CD4-positive, alpha-beta T cell treated with Interleukin-1 beta for 1 hour (primary cell): ENCODE measurements around the gene LMTK3.
A peak's percentile ranks its signal among the peaks of the same experiment; 100 is the strongest.

Source experiments
- DNase-seq, 2 donors: peaks; one replicate each; pipeline ENCODE4 v3.0.0-alpha.2; 2020 to 2022

The LMTK3 gene

DNA sequence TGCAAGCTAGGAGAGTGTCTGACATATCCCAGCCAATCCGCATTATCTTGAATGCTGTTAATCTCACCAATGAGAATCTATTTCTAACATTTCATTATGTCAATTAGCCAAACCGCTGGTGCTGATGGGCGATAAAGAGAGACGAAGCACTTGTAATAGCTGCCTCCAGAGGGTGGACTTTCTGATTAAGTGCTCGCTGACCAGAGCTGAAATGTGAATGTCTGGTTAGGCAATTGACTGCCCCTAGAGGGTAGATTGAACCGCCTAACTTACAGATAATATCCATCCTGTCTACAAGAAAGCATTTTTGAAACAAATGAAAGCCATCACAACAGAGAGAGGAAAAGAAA lies 66.4 kb downstream of the LMTK3 start:
- peak in 1 of 2 donors; percentile 10 for DNase-seq

- DNase-seq = no peak
Observed at GRCh38 chr19:48444936-48445200, 66.8 kb downstream of the LMTK3 start.

DNA sequence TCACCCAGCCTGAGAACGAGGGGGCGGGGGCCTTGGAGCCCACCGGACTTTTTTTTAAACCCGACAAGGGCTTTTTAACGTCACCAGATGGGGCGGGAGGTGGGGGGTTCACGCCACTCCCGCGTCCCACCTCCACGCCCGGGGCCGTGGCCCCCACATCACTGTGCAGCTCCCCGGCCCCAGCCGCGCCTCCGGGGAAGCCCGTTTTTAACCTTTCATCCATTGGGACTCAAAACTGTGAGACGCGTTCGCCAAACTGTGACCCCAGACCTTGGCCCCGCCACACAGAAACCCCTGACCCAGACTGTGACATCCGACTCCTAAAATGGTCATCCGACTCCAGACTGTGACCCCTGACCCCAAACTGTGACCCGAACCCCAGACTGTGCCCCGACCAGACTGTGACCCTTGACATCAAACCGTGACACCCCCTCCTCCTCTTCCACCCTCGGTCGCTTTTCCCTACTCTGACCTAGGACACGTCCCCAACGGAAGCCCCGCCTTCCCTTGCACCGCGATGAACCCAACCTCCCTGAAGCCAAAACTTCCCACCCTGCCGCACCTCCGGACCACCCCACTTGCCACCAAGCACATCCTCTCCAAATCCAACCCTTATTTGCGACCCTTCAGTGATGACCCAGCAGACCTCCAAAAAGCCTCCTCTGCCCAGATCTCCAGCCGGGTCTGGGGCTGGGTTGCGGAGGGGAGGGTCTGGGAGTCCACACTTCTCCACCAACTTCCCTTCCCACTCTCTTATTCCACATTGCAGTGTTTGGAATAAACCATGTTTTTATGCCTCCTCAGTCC lies 67.3 kb downstream of the LMTK3 start:
- DNase-seq = peak in 1 of 2 donors; percentile 13

DNA sequence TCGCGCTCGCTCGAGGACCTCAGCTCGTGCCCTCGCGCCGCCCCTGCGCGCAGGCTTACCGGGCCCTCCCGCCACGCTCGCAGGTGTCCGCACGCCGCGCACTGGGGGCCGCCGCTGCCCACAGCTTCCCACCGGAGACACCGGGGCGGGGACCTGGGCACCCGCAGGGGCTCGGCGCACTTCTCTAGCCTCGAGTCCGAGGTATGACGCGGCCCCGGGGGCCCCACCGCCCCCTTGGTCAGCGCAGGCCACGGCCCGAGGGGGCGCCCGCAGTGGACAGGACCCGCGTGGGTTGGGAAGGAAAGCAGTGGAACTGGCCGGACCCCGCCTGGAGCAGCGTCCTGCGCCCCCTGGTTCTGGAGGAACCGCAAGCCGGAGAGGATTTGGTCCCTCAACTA lies 67.9 kb downstream of the LMTK3 start:
- peak in 1 of 2 donors; percentile 8 for DNase-seq

GRCh38 chr19:48443256-48443655 lies 68.4 kb downstream of the LMTK3 start:
- DNase-seq = no peak

- DNase-seq = no peak
Observed at GRCh38 chr19:48442116-48443035, 69.3 kb downstream of the LMTK3 start.

DNA sequence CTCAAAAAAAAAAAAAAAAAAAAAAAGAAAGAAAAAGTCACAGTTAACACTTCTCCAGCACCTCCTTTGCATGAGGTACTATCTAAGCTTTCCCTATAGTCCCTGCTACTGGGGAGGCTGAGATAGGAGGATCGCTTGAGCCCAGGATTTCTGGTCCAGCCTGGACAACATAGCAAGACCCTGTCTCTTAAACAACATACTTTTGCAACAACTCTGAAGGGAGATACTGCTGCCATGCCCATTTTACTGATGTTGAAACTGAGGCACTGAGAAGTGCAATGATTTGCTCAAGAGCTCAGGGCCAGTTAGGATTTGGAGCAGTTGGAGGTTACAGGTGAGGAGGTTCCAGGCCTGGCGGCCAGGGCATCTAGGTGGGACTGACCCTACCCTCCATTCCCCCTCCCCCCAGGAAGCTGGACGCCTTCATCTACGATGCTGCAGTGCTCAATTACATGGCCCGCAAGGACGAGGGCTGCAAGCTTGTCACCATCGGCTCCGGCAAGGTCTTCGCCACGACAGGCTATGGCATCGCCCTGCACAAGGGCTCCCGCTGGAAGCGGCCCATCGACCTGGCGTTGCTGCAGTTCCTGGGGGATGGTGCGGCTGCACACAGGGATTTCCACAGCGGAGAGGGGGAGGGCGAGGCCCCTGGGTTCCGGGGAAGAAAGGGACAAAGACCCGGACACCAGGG lies 70.1 kb downstream of the LMTK3 start:
- DNase-seq = no peak

DNA sequence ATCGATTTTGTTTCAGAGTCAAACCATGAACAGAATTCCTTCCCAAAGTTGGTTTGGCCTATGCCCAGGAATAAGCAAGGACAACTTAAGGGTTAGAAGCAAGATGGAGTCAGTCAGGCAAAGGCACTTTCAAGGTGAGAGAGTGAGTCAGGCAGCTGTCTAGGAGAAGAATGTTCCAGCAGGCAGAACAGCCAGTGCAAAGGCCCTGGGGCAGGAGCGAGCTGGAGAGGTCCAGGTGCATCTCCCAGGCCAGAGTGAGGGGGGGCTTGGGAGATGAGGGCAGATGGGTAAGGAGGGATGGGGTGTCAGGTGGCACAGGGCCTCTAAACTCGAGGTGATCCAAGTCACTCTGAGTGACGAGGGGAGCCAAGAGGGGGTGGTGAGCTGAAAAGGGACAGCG lies 75.0 kb downstream of the LMTK3 start:
- no peak for DNase-seq
